ENCODE results near the gene GPR137.
A peak's percentile ranks its signal among the peaks of the same experiment; 100 is the strongest.

The GPR137 gene

GRCh38 chr11:64303109-64304031 lies 17.7 kb downstream of the GPR137 start:
- no peak for TF ChIP-seq MAX (IDR thresholded peaks at IDR 0.05)

GRCh38 chr11:64304032-64304315 lies 18.3 kb downstream of the GPR137 start:
- TF ChIP-seq TEAD4 (IDR thresholded peaks at IDR 0.05): no peak
- no peak for TF ChIP-seq USF1 (IDR thresholded peaks at IDR 0.05)
- TF ChIP-seq TCF12 (IDR thresholded peaks at IDR 0.05; ENCODE audit: low read depth): no peak

GRCh38 chr11:64304316-64305072 lies 18.8 kb downstream of the GPR137 start:
- TF ChIP-seq REST (IDR thresholded peaks at IDR 0.05; ENCODE audit: low read depth) (no peak), CEBPB (IDR thresholded peaks at IDR 0.05) (no peak), TCF12 (IDR thresholded peaks at IDR 0.05; ENCODE audit: low read depth) (peak; percentile 47; the same call in 1 of the 2 replicates), ZBTB7A (IDR thresholded peaks at IDR 0.05; ENCODE audit: low read depth) (no peak), NFIC (IDR thresholded peaks at IDR 0.05) (no peak), YY1 (IDR thresholded peaks at IDR 0.05; ENCODE audit: low read depth) (0 out of 2 replicates have a peak, but pooled peaks have one; percentile 4), TAF1 (IDR thresholded peaks at IDR 0.05; ENCODE audit: low read depth) (no peak), MAX (IDR thresholded peaks at IDR 0.05) (peak; percentile 85), TEAD4 (IDR thresholded peaks at IDR 0.05) (no peak), FOXM1 (IDR thresholded peaks at IDR 0.05; ENCODE audit: borderline replicate concordance, low read depth) (no peak), EP300 (IDR thresholded peaks at IDR 0.05; ENCODE audit: borderline replicate concordance) (no peak; the same call in 1 of the 2 replicates), RAD21 (IDR thresholded peaks at IDR 0.05; ENCODE audit: low read depth) (peak; percentile 49; the same call in 1 of the 2 replicates), EGR1 (IDR thresholded peaks at IDR 0.05) (no peak), USF1 (IDR thresholded peaks at IDR 0.05) (peak; percentile 70), CREB1 (IDR thresholded peaks at IDR 0.05; ENCODE audit: low read depth) (no peak)

- TF ChIP-seq ZBTB7A (IDR thresholded peaks at IDR 0.05; ENCODE audit: low read depth): peak; percentile 79; the same call in 1 of the 2 replicates
- TF ChIP-seq RAD21 (IDR thresholded peaks at IDR 0.05; ENCODE audit: low read depth): no peak
- TF ChIP-seq CEBPB (IDR thresholded peaks at IDR 0.05): peak; percentile 66
Measured at GRCh38 chr11:64305075-64305690, 19.5 kb downstream of the GPR137 start, which contains the start of gene ESRRA. TSS of gene ESRRA (plus strand) at chr11:64305524. CDS start at chr11:64307180, 1,656 bp downstream.

- TF ChIP-seq REST (IDR thresholded peaks at IDR 0.05; ENCODE audit: low read depth) (no peak), EGR1 (IDR thresholded peaks at IDR 0.05) (peak; percentile 36; the same call in 1 of the 2 replicates), ZBTB7A (IDR thresholded peaks at IDR 0.05; ENCODE audit: low read depth) (peak; percentile 87), USF1 (IDR thresholded peaks at IDR 0.05) (peak; percentile 1; the same call in 1 of the 2 replicates), MAX (IDR thresholded peaks at IDR 0.05) (peak; percentile 89), TAF1 (IDR thresholded peaks at IDR 0.05; ENCODE audit: low read depth) (peak; percentile 52; the same call in 1 of the 2 replicates), CEBPB (IDR thresholded peaks at IDR 0.05) (no peak), NFIC (IDR thresholded peaks at IDR 0.05) (no peak), TCF12 (IDR thresholded peaks at IDR 0.05; ENCODE audit: low read depth) (0 out of 2 replicates have a peak, but pooled peaks have one; percentile 37), EP300 (IDR thresholded peaks at IDR 0.05; ENCODE audit: borderline replicate concordance) (peak; percentile 32; the same call in 1 of the 2 replicates), CREB1 (IDR thresholded peaks at IDR 0.05; ENCODE audit: low read depth) (no peak), YY1 (IDR thresholded peaks at IDR 0.05; ENCODE audit: low read depth) (no peak), TEAD4 (IDR thresholded peaks at IDR 0.05) (peak; percentile 37; the same call in 1 of the 2 replicates), RAD21 (IDR thresholded peaks at IDR 0.05; ENCODE audit: low read depth) (no peak), FOXM1 (IDR thresholded peaks at IDR 0.05; ENCODE audit: borderline replicate concordance, low read depth) (no peak)
Measured at GRCh38 chr11:64305691-64306562, 20.3 kb downstream of the GPR137 start.
